GM20000 (cell line): ENCODE measurements around the gene TSGA10IP.

Source experiments
- DNase-seq: peaks from one replicate; pipeline ENCODE4 v3.0.0; 2012; ENCODE audit warnings: low spot score
- CTCF ChIP-seq: IDR thresholded peaks from 2 replicates; pipeline ENCODE4 v1.5.1; 2012; ENCODE audit warnings: mild to moderate bottlenecking, control low read depth; ENCODE audit errors: extremely low read depth, missing control alignments

The TSGA10IP gene

GRCh38 chr11:65987336-65987735 is 42.1 kb downstream of the TSGA10IP start:
- no peak for TF ChIP-seq CTCF
- DNase-seq: no peak

- TF ChIP-seq CTCF: peak; percentile 99
- DNase-seq: peak; percentile 90
These were observed 43.7 kb downstream of the TSGA10IP start for GRCh38 chr11:65988791-65989592.

DNA sequence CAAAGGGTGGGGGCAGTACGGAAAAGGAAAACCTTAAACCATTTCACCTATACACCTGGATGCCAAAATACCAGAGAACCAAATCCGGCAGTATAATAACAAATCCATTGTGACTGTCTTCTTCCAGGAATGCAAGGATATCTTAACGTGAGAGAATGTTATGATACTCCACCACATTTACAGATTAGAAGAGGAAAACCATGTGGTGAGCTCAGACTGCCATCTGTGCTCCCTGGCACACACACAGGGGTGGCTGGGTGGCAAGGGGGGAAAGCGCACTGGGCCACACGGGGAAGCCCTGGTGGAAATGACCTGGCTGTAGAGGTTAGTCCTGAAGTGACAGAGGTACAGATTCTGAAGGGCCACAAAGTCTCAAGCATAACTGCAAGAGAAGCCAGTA is 46.8 kb downstream of the TSGA10IP start:
- no peak for DNase-seq
- no peak for TF ChIP-seq CTCF

DNA sequence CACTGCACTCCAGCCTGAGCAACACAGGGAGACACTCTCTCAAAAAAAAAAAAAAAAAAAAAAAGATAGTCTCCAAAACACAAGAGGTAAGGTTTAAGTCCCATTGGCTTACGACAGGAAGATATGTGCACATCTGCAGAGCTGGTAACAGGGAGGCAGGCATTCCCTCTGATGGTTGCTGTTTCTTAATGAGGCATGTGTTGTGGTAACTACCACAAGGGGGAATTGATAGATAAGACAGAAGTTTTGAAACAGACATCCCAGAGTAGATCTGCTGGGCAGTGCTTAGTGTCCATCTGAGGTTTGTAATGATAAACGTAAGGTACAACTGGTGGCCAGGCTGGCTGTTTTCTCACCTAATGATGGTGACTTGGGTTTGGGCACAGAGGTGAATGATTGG is 52.0 kb downstream of the TSGA10IP start:
- DNase-seq: no peak
- TF ChIP-seq CTCF: no peak

GRCh38 chr11:66001942-66002647 is 56.8 kb downstream of the TSGA10IP start, which contains the start of the genes BANF1 and EIF1AD:
Gene BANF1 (plus strand): TSS chr11:66002503. CDS start chr11:66003251, 748 bp downstream.
Gene EIF1AD (minus strand): TSS chr11:66002157. CDS start chr11:66000389, 1,768 bp downstream.
- no peak for TF ChIP-seq CTCF
- DNase-seq: peak; percentile 93

- TF ChIP-seq CTCF: no peak
- peak; percentile 88 for DNase-seq
These were observed 57.5 kb downstream of the TSGA10IP start for GRCh38 chr11:66002648-66003225.

GRCh38 chr11:66003291-66003690 is 58.0 kb downstream of the TSGA10IP start:
- TF ChIP-seq CTCF: no peak
- peak; percentile 13 for DNase-seq
